ENCODE results near the gene CRYBG2.

CRYBG2 gene

GRCh38 chr1:26370591-26371382 is 16.9 kb upstream of the CRYBG2 start:
- FAIRE-seq = no peak

- FAIRE-seq = no peak
Observed at GRCh38 chr1:26368486-26368885, 14.6 kb upstream of the CRYBG2 start.

- no peak for FAIRE-seq
Observed at GRCh38 chr1:26368006-26368405, 14.1 kb upstream of the CRYBG2 start.

GRCh38 chr1:26367441-26367840 is 13.5 kb upstream of the CRYBG2 start:
- FAIRE-seq = no peak

GRCh38 chr1:26364956-26365355 is 11.0 kb upstream of the CRYBG2 start:
- FAIRE-seq = no peak

- FAIRE-seq = no peak
Observed at GRCh38 chr1:26363549-26364448, 9.9 kb upstream of the CRYBG2 start.

GRCh38 chr1:26362331-26362730 is 8.4 kb upstream of the CRYBG2 start:
- FAIRE-seq = no peak

GRCh38 chr1:26361605-26362122 is 7.7 kb upstream of the CRYBG2 start:
- FAIRE-seq = no peak

GRCh38 chr1:26360807-26361604 is 7.1 kb upstream of the CRYBG2 start:
- FAIRE-seq = no peak

- FAIRE-seq = no peak
Observed at GRCh38 chr1:26359981-26360806, 6.3 kb upstream of the CRYBG2 start.

GRCh38 chr1:26358411-26359384 is 4.8 kb upstream of the CRYBG2 start:
- FAIRE-seq = no peak

GRCh38 chr1:26357121-26357602 is 3.2 kb upstream of the CRYBG2 start:
- FAIRE-seq = no peak

GRCh38 chr1:26356106-26356505 is 2.2 kb upstream of the CRYBG2 start:
- no peak for FAIRE-seq

- no peak for FAIRE-seq
Observed at GRCh38 chr1:26354972-26355371, 1.0 kb upstream of the CRYBG2 start.

- FAIRE-seq = no peak
Observed at GRCh38 chr1:26353210-26353859, 595 bp downstream of the CRYBG2 start.

GRCh38 chr1:26352338-26352679 is 1.6 kb downstream of the CRYBG2 start:
- no peak for FAIRE-seq

- no peak for FAIRE-seq
Observed at GRCh38 chr1:26351590-26352337, 2.2 kb downstream of the CRYBG2 start.

GRCh38 chr1:26350701-26351589 is 3.0 kb downstream of the CRYBG2 start:
- FAIRE-seq = no peak
